K562 (cell line): Measurements from ENCODE around the gene SPAG9. TPM values are rescaled to one million over a fixed set of nuclear protein-coding genes. Genes with fewer than 3 reads are reported as not detected.

Experiments used
- CEBPZ ChIP-seq: fragments of 150-350 bp; IDR thresholded peaks from 2 replicates; pipeline ENCODE4 v1.6.1; 2014; ENCODE audit warnings: low read depth, mild to moderate bottlenecking, low read length, borderline replicate concordance
- CREB5 ChIP-seq: fragments of 250-450 bp; sonication (Bioruptor Pico); IDR thresholded peaks from 2 replicates; pipeline ENCODE4 v1.5.0; 2020; ENCODE audit warnings: mild to moderate bottlenecking
- FOSL1 ChIP-seq: fragments of 200-800 bp; sonication (Bioruptor generic); conservative IDR thresholded peaks from 2 replicates; pipeline ENCODE4 v1.6.1; 2016; ENCODE audit warnings: missing genetic modification characterization, missing compliant biosample characterization
- FOXA3 ChIP-seq, 2 experiments: fragments of 450-650 bp in 1 of 2; sonication (generic) in 1 of 2; formaldehyde crosslinking; IDR thresholded peaks in 1 of 2; conservative IDR thresholded peaks in 1 of 2; 2 replicates each; pipeline versions ENCODE4 v1.4.0 to v1.8.0; 2020 to 2022; ENCODE audit warnings: mild to moderate bottlenecking in 2 of 2, missing genetic modification reagents in 1 of 2
- KHSRP ChIP-seq: fragments of 450-650 bp; IDR thresholded peaks from 2 replicates; pipeline ENCODE4 v1.6.1; 2017
- RBBP5 ChIP-seq: fragments of 200-600 bp; sonication (generic); IDR thresholded peaks from 2 replicates; pipeline ENCODE4 v1.6.1; 2012; ENCODE audit warnings: borderline replicate concordance, mild to moderate bottlenecking, low read length, control low read depth, inconsistent platforms; ENCODE audit not compliant: insufficient read depth, poor library complexity, severe bottlenecking
- RBM34 ChIP-seq: fragments of 200-400 bp; formaldehyde crosslinking; IDR thresholded peaks from 2 replicates; pipeline ENCODE4 v1.6.1; 2018; ENCODE audit warnings: low read length, borderline replicate concordance; ENCODE audit not compliant: insufficient read depth
- SMAD1 ChIP-seq: fragments of 150-350 bp; IDR thresholded peaks from 2 replicates; pipeline ENCODE4 v1.6.1; 2014; ENCODE audit warnings: low read length, low read depth; ENCODE audit not compliant: partially characterized antibody
- TGIF2 ChIP-seq: sonication (generic); formaldehyde crosslinking; IDR thresholded peaks from 2 replicates; pipeline ENCODE4 v1.8.1; 2022; ENCODE audit warnings: mild to moderate bottlenecking, missing genetic modification reagents, moderate library complexity
- THRA ChIP-seq: fragments of 450-650 bp; IDR thresholded peaks from 2 replicates; pipeline ENCODE4 v1.6.1; 2017; ENCODE audit warnings: mild to moderate bottlenecking, moderate library complexity
- TSC22D4 ChIP-seq: fragments of 450-650 bp; IDR thresholded peaks from 2 replicates; pipeline ENCODE4 v1.6.1; 2016; ENCODE audit warnings: missing genetic modification characterization, missing biosample characterization, control low read depth
- ZBTB26 ChIP-seq: fragments of 450-650 bp; formaldehyde crosslinking; IDR thresholded peaks from 2 replicates; pipeline ENCODE4 v1.4.0; 2022; ENCODE audit warnings: missing genetic modification characterization
- ZNF696 ChIP-seq: fragments of 250-450 bp; sonication (Bioruptor Pico); conservative IDR thresholded peaks from 2 replicates; pipeline ENCODE4 v1.4.0; 2020; ENCODE audit warnings: mild to moderate bottlenecking, moderate library complexity
- ZNF707 ChIP-seq: fragments of 250-450 bp; sonication (Bioruptor Pico); conservative IDR thresholded peaks from 2 replicates; pipeline ENCODE4 v1.8.0; 2022; ENCODE audit warnings: inconsistent platforms, mild to moderate bottlenecking, moderate library complexity
- ZNF75A ChIP-seq: fragments of 450-650 bp; formaldehyde crosslinking; IDR thresholded peaks from 2 replicates; pipeline ENCODE4 v1.4.0; 2020; ENCODE audit warnings: mild to moderate bottlenecking
- polyA plus RNA-seq, 8 experiments: library from polyadenylated mRNA; depleted of rRNA in 4 of 8; stranded (reverse) in 5 of 8; unstranded in 3 of 8; fragments of >200 nt; fragmentation: Nextera tagmentation in 2 of 8; fragmentation: Illumina TruSeq in 1 of 8; extraction: Ambion mirVana in 2 of 8; extraction: Trizol in 1 of 8; gene quantifications; 2 replicates each; pipeline versions ENCODE4 v1.2.1 to v1.2.3, GENCODE V29; 2011 to 2014; ENCODE audit warnings: inconsistent platforms in 1 of 8, missing spikeins in 1 of 8
- total RNA-seq, 7 experiments: library from RNA; depleted of rRNA in 6 of 7; stranded (reverse); fragments of >200 nt in 6 of 7; fragmentation: Illumina TruSeq in 2 of 7; extraction: Trizol in 2 of 7; gene quantifications; 2 replicates each; pipeline versions ENCODE4 v1.2.1 to v1.2.3, GENCODE V29; 2011 to 2021; ENCODE audit warnings: low replicate concordance in 1 of 7

SPAG9 gene
- total and polyA plus RNA-seq, 9 of the 15 experiments (the other 6 are each of a cell fraction or from before 2014, with no cell fraction given) = 12.2 to 99.2 (median 58.2) TPM

GRCh38 chr17:51153210-51154072 is 32.8 kb upstream of the SPAG9 start, which contains the start of gene NME1 (continued):
- TF ChIP-seq SMAD1 = peak; percentile 84
- TF ChIP-seq ZNF75A (CRISPR knock-in tag) = no peak
- TF ChIP-seq RBM34 = no peak
- 0 out of 2 replicates have a peak, but pooled peaks have one; percentile 54 for TF ChIP-seq CEBPZ
- TF ChIP-seq CREB5 (CRISPR knock-in tag) = no peak
- peak; percentile 36; the same call in 1 of the 2 replicates for TF ChIP-seq KHSRP
- TF ChIP-seq FOXA3 (CRISPR knock-in tag; conservative IDR thresholded peaks at IDR 0.05 in 1 of 2, IDR thresholded peaks at IDR 0.05 in 1 of 2) = peak in 1 of 2 experiments; percentile 80; a peak in 2 of 4 replicates
- no peak for TF ChIP-seq ZNF696
- TF ChIP-seq RBBP5 = peak; percentile 97
- TF ChIP-seq TGIF2 (CRISPR knock-in tag) = peak; percentile 58; the same call in 1 of the 2 replicates
- peak; percentile 96 for TF ChIP-seq FOSL1
- no peak for TF ChIP-seq ZNF707 (CRISPR knock-in tag)
- peak; percentile 65; the same call in 1 of the 2 replicates for TF ChIP-seq ZBTB26 (CRISPR knock-in tag)
- no peak for TF ChIP-seq THRA
- TF ChIP-seq TSC22D4 (tag) = no peak
